Measurements from ENCODE around the gene PLEKHN1. TPM values are rescaled to one million over a fixed set of nuclear protein-coding genes. Genes with fewer than 3 reads are reported as not detected.

Gene PLEKHN1
- total RNA-seq, 2 donors from 2014 or later: not detected

DNA sequence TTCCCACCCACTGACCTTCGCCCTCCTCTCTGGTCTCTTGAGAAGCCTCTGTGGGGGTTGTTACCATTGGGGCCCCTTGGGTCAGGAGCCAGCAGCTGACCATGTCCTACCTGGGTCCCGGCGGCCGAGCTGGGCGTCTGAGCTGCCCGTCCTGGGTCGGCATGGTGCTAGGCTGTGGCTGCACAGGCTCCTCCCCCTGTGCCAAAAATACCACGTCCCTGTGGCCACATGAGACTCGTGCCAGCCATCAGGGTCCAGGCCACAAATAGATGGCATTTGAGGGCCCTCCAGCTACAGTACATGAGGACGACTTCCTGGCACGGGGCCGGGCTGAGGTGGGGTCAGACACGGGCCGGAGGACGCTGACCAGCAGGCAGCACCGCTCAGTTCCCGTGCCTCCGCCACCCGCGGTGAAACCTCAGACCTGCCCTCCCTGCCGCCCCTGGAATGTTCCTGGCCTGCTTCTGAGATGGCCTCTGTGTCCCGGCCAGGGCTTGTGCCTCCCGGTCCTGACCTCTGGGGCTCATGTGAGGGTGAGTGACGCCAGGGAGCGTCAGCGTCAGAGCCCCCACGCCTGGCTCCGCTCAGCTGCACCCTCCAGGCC is 15.8 kb downstream of the PLEKHN1 start, which contains the start of gene PERM1:
TSS of gene PERM1 (minus strand) at position 139 of the 604 bp plus-strand sequence. CDS start 1,064 bp downstream, outside the sequence.
- peak in 1 of 4 donors; percentile 16 for DNase-seq
- Histone ChIP-seq H3K4me1 (peaks cover 3% of the 10 kb centered on the region), H3K4me3 (no peak within 1 kb of the TSS), H3K36me3 (replicated peaks in 1 of 2; ENCODE audit: insufficient read depth in 1 of 2, low read depth in 2 of 2) (no peaks in the 10 kb centered on the region), H3K27ac (no peak within 1 kb of the TSS), H3K27me3 (peaks cover 0 to 4% of the 10 kb centered on the region in 2 donors), H3K9me3 (no peaks in the 10 kb centered on the region)
- intact Hi-C loops (cut with DNase I): loop anchor here (5.0 to 10.0 kb wide), 2 partner anchors 80 to 313 kb away; no protein-coding TSS in a partner anchor
- TF ChIP-seq, protein P1, sequence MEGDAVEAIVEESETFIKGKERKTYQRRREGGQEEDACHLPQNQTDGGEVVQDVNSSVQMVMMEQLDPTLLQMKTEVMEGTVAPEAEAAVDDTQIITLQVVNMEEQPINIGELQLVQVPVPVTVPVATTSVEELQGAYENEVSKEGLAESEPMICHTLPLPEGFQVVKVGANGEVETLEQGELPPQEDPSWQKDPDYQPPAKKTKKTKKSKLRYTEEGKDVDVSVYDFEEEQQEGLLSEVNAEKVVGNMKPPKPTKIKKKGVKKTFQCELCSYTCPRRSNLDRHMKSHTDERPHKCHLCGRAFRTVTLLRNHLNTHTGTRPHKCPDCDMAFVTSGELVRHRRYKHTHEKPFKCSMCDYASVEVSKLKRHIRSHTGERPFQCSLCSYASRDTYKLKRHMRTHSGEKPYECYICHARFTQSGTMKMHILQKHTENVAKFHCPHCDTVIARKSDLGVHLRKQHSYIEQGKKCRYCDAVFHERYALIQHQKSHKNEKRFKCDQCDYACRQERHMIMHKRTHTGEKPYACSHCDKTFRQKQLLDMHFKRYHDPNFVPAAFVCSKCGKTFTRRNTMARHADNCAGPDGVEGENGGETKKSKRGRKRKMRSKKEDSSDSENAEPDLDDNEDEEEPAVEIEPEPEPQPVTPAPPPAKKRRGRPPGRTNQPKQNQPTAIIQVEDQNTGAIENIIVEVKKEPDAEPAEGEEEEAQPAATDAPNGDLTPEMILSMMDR (IDR thresholded peaks at IDR 0.05): no peak
- no peak for TF ChIP-seq POLR2A (IDR thresholded peaks at IDR 0.05)
- 43 to 47% methylated on average over 3 to 23 of the region's 28 CpGs for WGBS, 2 donors
- no peak for ATAC-seq

GRCh38 chr1:982765-983436 is 16.6 kb downstream of the PLEKHN1 start:
- Histone ChIP-seq H3K27ac (no peak overlapping the region), H3K9me3 (no peaks in the 10 kb centered on the region), H3K4me3 (no peak overlapping the region), H3K36me3 (replicated peaks in 1 of 2; ENCODE audit: insufficient read depth in 1 of 2, low read depth in 2 of 2) (no peaks in the 10 kb centered on the region), H3K27me3 (peaks cover 0 to 4% of the 10 kb centered on the region in 2 donors), H3K4me1 (peaks cover 3% of the 10 kb centered on the region)
- ATAC-seq (no peak), DNase-seq (peak in 1 of 4 donors; percentile 11)
- 44 to 64% methylated on average over 32 to 43 of the region's 43 CpGs for WGBS, 2 donors
- intact Hi-C loops (cut with DNase I): loop anchor here (5.0 to 10.0 kb wide), 2 partner anchors 79 to 312 kb away; no protein-coding TSS in a partner anchor
- no peak for TF ChIP-seq POLR2A (IDR thresholded peaks at IDR 0.05)
- TF ChIP-seq, protein P1 (IDR thresholded peaks at IDR 0.05): no peak

DNA sequence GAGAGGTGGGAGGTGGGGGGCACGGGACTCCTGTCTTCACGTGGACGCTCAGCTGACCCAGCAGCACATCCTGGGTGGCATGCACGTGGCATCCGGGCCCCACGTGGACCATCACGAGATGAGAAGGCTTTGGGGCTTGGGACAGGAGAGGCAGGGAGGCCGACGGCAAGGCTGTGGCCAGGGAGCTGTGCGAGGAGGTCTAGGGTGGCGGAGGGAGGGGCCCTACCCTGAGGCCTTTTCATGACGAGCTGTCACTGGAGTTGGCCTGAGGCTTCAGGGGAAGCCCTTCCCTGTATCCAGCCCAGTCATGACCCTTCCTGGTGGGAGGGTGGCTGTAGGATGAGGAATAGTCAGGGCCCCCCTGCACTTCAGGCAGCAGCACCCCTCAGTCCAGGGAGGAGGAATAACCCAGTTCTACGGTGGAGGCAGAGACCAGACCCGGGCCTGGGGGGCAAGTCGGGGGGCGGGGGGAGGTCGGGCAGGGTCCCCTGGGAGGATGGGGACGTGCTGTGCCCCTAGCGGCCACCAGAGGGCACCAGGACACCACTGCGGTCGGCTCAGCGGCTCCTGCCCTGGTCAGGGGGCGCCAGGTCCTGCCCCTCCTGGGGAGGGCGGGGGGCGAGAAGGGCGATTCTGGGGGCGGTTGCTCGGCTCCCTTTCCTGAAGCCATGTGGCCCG is 17.7 kb downstream of the PLEKHN1 start:
- intact Hi-C loops (cut with DNase I): loop anchor here (5.0 to 10.0 kb wide), 2 partner anchors 78 to 311 kb away; no protein-coding TSS in a partner anchor
- Histone ChIP-seq H3K4me3 (no peak overlapping the region), H3K9me3 (no peaks in the 10 kb centered on the region), H3K4me1 (peaks cover 3% of the 10 kb centered on the region), H3K27ac (no peak overlapping the region), H3K36me3 (replicated peaks in 1 of 2; ENCODE audit: insufficient read depth in 1 of 2, low read depth in 2 of 2) (no peaks in the 10 kb centered on the region), H3K27me3 (peaks cover 0 to 4% of the 10 kb centered on the region in 2 donors)
- WGBS, 2 donors: 7 to 17% methylated on average over 22 to 27 of the region's 29 CpGs
- DNase-seq: peak in 3 of 4 donors; percentile 50 to 65 (median 63)
- ATAC-seq: peak; percentile 76
- no peak for TF ChIP-seq POLR2A (IDR thresholded peaks at IDR 0.05)
- TF ChIP-seq, protein P1 (IDR thresholded peaks at IDR 0.05): peak; percentile 54 to 98 (median 69)

DNA sequence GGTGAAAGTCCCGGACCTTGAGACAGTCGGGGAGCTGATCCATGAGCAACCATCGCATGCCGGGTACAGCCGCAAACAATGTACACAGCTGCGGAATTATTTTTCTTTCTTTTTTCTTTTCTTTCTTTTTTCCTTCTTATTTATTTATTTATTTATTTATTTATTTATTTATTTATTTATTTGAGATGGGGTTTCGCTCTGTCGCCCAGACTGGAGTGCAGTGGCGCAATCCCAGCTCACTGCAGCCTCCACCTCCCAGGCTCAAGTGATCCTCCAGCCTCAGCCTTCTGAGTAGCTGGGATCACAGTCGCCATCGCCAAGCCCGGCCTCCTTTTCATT is 18.2 kb downstream of the PLEKHN1 start:
- TF ChIP-seq, protein P1 (IDR thresholded peaks at IDR 0.05): peak in 2 of 7 experiments; percentile 7 to 33
- no peak for TF ChIP-seq POLR2A (IDR thresholded peaks at IDR 0.05)
- DNase-seq (peak in 1 of 4 donors; percentile 9), ATAC-seq (no peak)
- Histone ChIP-seq H3K27ac (no peak overlapping the region), H3K4me1 (peaks cover 3% of the 10 kb centered on the region), H3K27me3 (peaks cover 0 to 4% of the 10 kb centered on the region in 2 donors), H3K36me3 (replicated peaks in 1 of 2; ENCODE audit: insufficient read depth in 1 of 2, low read depth in 2 of 2) (no peaks in the 10 kb centered on the region), H3K9me3 (no peaks in the 10 kb centered on the region), H3K4me3 (no peak overlapping the region)
- intact Hi-C loops (cut with DNase I): loop anchor here (5.0 to 10.0 kb wide), 2 partner anchors 78 to 310 kb away; no protein-coding TSS in a partner anchor
- WGBS, 2 donors: 40 to 50% methylated on average over 11 to 12 of the region's 12 CpGs
